Sciatic nerve (tissue), 2 donors: ENCODE data around the gene TEX35. TPM values are rescaled to one million over a fixed set of nuclear protein-coding genes. Genes with fewer than 3 reads are reported as not detected.
A peak's percentile ranks its signal among the peaks of the same experiment; 100 is the strongest.
"Not testable (repeated sequence)": the region's sequence is repeated elsewhere in the genome, so short reads cannot be mapped to it uniquely, and the experiment has no call there.

Source experiments
- ATAC-seq: fragments of 200-7000 bp; cut with Tn5 transposase; one replicate; pipeline ENCODE4 v1.9.1; 2020; ENCODE audit warnings: mild to moderate bottlenecking, moderate library complexity
- DNase-seq: peaks from one replicate; pipeline ENCODE4 v3.0.0-alpha.2; 2020; ENCODE audit warnings: low spot score
- intact Hi-C: fragments of 100-400 bp; cut with DNase I; formaldehyde crosslinking; loops from one replicate; pipeline ENCODE4 v1.14.2; 2022
- total RNA-seq: library from RNA; stranded (reverse); fragmentation: NEBNext Ultra II Directional; extraction: Animal tissue kit (Norgen Biotek cat#: 25700); gene quantifications from one replicate; pipeline ENCODE4 v1.2.1, GENCODE V29; 2021
- donor health status: DM: no; HTN: no; CAD: no.
- donor health status: DM: no; HTN: no; CAD: no.

TEX35 gene
- total RNA-seq, 1 donor from 2014 or later = not detected

- peak; percentile 21 for DNase-seq
- no peak for ATAC-seq
- intact Hi-C loops = no loop called here
Measured at GRCh38 chr1:178492341-178492740, 20.6 kb upstream of the TEX35 start.

GRCh38 chr1:178493301-178493741, 19.6 kb upstream of the TEX35 start:
- DNase-seq (peak; percentile 30), ATAC-seq (no peak)
- intact Hi-C loops = no loop called here

DNA sequence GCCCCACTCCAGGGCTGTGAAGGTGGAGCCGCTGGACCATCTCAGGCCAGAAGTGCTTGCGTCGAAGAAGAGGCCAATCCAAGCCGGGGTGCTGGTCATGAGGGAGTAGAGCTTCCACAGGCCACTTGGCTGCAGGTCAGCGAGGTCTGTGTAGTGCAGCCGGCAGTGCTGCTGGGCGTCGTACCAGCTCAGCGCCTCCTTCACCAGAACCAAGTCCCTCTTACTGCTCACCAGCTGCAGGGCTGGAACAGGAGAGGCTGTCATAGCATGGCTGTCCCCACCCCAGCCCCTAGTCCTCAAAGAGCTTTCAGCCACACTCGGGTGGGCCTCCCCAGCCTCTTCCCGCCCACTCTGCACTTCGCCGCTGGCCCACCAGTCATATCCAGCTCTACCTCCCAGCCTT, 18.3 kb upstream of the TEX35 start:
- DNase-seq (peak; percentile 51), ATAC-seq (no peak)
- intact Hi-C loops = no loop called here

DNA sequence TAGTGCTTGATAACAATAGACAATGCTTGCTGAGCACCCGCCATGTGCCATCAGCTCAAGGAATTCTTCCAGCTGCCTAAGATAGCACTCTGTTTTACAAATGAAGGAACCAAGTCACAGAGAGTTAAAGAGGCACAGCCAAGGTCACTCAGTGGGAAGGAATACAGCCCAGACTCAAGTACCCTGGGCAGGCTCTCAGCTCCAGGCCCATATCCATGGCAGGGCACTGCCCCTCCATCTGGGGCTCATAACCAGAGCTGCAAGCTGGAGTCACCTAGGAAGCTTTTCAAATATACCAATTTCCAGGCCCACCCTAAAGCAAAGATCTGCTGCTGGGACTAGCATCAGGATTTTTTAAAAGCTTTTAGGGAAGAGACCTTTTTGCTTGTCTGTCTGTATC, 17.8 kb upstream of the TEX35 start:
- intact Hi-C loops = no loop called here
- ATAC-seq = no peak
- peak; percentile 8 for DNase-seq

- DNase-seq = peak; percentile 4
- intact Hi-C loops = no loop called here
- no peak for ATAC-seq
Measured at GRCh38 chr1:178495741-178496409, 17.0 kb upstream of the TEX35 start.

DNA sequence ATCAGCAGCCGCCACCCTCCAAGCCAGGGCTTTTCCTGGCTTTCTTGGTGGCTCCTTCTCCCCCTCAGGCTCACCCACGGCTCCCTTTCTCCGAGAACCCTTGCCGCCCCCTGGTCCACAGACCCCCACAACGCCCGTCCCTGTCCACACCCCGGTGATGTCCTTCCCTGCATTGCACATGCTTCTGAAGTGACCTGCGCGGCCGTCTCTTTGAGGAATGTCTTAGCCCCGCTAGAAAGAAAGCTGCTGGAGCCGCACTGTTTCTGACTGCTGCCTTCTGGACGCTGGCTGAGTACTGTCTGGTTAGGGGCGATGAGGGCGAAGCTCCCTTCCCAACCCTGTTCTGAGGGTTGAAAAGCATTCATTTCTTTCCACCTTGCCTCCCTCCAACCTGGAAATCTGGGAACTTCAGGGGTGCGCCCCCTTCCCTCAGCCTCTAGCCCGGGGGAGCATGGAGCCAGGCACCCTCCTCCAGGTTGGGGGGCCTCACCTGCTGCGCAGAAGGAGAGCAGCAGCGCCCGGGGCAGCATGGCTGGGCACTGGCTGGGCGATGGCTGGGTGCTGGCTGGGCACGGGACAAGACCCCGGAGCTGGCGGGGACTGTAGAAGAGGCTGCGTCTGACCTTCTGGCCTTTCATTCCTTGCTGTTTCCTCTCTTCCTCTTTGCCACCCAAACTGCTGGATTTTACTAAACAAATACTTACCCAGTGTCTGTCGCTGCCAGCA, 16.3 kb upstream of the TEX35 start, which contains the start of gene CLEC20A:
Gene CLEC20A (minus strand): TSS at position 555 of the 726 bp plus-strand sequence. CDS start 25 bp downstream, at position 530.
- DNase-seq (peak; percentile 50), ATAC-seq (no peak)
- intact Hi-C loops = no loop called here

DNA sequence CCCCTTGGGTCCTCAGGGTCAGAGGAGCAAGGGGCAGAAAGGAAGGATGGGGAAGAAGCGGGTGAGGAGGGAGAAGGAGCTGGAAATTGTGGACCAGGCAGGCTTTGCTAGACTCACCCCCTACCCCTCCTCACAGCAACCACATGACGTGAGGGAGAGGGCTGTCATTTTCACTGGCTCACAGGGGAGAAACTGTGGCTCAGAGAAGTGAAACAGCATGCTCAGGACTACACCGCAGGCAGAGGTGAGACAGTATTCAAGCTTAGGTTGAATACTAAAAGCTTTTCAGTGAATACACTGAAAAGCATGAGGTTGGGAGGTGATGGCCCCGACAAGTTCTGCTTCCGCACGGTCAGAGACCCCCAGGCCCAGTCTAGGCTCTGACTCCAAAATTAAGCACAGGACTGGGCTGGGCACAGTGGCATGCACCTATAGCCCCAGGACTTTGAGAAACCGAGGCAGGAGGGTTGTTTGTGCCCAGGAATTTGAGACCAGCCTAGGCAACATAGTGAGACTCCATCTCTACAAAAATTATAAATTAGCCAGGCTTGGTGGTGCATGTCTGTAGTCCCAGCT, 14.9 kb upstream of the TEX35 start:
- DNase-seq = peak; percentile 21
- intact Hi-C loops = no loop called here
- no peak for ATAC-seq

GRCh38 chr1:178498896-178499675, 13.8 kb upstream of the TEX35 start:
- no peak for ATAC-seq
- peak; percentile 33 for DNase-seq
- intact Hi-C loops = no loop called here

GRCh38 chr1:178500091-178500770, 12.7 kb upstream of the TEX35 start:
- peak; percentile 32 for DNase-seq
- ATAC-seq = no peak
- intact Hi-C loops = loop anchor here (5.0 kb wide), 1 partner anchor 188 kb away; no protein-coding TSS in a partner anchor

DNA sequence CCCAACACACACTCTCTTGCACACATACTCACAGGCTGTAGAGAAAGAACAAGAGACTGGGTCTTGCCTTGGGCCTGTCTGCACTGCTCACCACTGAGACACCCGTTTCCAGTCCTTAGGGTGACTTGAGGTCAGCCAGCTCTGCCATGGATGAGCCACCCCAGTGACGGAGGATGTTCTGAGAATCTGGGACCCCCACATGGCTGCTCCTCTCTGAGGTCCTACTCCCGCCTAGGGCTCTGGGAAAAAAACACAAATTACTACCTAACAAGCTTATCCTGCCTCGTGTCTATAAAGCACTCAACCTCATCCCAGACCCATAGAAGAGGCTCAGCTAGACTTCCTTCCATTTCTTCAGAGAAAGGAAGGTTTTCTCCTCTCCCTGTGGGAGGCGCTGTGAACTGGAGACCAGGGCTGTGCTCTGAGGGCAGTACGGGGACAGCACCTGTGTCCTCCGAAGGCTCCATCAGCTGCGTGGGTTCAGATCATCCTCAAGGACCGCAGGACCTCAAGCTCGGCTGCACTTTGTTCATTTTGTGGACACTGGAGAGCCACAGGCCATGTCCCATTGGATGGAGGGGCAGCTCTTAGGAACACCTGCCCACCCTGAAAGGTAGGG, 11.9 kb upstream of the TEX35 start:
- intact Hi-C loops = loop anchor here (5.0 kb wide), 1 partner anchor 189 kb away; no protein-coding TSS in a partner anchor
- ATAC-seq (no peak), DNase-seq (peak; percentile 30)

GRCh38 chr1:178501705-178502329, 11.1 kb upstream of the TEX35 start:
- DNase-seq = peak; percentile 85
- intact Hi-C loops = loop anchor here (5.0 kb wide), 1 partner anchor 190 kb away; no protein-coding TSS in a partner anchor
- ATAC-seq = peak; percentile 85

DNA sequence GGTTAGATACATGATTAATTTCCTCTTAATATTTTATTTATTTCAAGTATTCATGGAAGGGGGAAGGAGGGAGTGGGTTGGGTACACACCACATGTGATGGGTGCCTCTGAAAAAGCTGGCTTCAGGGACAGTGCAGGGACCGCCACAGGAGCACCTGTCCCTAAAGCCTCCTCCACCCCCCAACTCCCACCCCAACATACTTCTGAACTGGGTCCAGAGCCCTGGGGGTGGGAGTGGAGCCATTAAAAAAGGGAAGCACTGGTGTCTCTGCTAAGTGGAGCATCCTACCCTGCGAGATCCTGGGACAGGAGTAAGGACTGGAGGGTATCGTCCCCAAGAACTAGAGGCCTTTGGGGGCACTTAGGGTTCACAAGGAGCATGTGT, 10.6 kb upstream of the TEX35 start:
- DNase-seq (peak; percentile 14), ATAC-seq (no peak)
- intact Hi-C loops = loop anchor here (5.0 kb wide), 1 partner anchor 190 kb away; no protein-coding TSS in a partner anchor

DNA sequence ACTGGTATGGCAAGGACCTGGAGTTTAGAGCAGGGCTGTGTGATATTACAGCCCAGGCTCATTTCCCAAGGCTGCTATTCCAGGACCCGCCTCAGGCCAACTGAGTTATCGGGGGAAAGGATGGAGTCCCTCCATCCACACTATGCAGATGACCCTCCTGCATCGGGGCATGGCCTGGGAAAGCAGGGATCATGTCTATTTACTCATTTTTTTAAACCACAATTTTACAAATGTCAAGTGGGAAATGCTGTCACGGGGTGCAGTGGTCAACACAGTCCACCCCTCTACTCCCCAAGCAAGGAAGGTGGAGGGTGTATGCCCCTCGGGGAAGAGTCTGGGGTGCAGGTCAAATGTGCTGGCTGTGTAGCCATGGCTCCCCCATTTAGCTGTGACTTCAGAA, 10.1 kb upstream of the TEX35 start:
- ATAC-seq (no peak), DNase-seq (peak; percentile 12)
- intact Hi-C loops = loop anchor here (5.0 kb wide), 1 partner anchor 191 kb away; no protein-coding TSS in a partner anchor

DNA sequence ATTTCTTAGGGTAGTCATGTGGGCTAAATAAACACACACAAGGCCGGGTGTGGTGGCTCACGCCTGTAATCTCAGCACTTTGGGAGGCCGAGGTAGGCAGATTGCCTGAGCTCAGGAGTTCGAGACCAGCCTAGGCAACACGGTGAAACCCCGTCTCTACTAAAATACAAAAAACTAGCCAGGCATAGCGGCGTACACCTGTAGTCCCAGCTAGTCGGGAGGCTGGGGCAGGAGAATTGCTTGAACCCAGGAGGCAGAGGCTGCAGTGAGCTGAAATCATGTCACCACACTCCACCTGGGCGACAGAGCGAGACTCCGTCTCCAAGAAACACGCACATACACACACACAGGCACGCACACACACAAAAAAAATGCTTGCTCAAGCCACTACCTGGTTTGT, 9.6 kb upstream of the TEX35 start:
- intact Hi-C loops = loop anchor here (5.0 kb wide), 1 partner anchor 191 kb away; no protein-coding TSS in a partner anchor
- not testable (repeated sequence) for DNase-seq, ATAC-seq

DNA sequence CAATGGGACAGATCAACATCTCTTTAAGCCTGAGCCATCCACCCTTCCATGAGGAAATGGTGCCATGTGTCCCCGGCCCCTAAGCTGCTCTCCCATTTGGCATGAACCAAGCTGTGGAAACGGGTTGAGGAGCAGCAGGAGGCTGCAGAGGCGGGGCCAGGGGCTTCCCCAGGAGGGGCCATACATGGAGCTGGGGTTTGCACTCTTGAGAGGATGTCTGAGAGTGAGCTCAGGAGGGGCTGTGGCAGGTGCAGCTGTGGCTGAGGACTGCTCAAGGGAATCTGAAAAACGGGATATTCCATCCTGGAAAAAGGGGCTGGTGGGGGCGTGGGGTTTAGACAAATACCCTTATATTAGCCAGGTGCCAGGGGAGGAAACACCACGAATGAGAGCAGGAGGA, 9.1 kb upstream of the TEX35 start:
- intact Hi-C loops = loop anchor here (5.0 kb wide), 1 partner anchor 192 kb away; no protein-coding TSS in a partner anchor
- ATAC-seq (no peak), DNase-seq (peak; percentile 23)

DNA sequence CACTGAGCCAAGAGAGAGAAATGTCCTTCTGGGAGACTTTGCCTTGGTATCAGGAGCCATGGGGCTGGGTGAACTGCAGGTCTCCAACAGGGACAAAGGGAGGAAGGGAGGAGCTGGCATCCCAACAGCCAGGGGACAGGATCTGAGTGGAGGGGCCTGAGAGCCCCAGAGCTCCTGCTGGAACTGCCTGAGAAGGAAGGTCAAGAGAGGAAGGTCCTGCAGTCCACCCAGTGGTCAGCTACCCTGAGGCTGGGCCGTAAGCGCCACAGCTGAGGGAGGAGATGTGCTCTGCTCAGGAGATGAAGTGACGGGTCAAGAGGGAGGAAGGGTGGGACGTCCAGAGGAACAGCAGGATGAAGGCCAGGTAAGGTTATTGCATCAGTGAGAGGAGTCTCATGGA, 8.6 kb upstream of the TEX35 start:
- DNase-seq (peak; percentile 22), ATAC-seq (no peak)
- intact Hi-C loops = loop anchor here (5.0 kb wide), 1 partner anchor 192 kb away; no protein-coding TSS in a partner anchor

GRCh38 chr1:178506177-178506576, 6.7 kb upstream of the TEX35 start:
- DNase-seq = no peak
- no peak for ATAC-seq
- intact Hi-C loops = no loop called here
